ENCODE measurements around the gene FAM181B. TPM values are rescaled to one million over a fixed set of nuclear protein-coding genes. Genes with fewer than 3 reads are reported as not detected.
"Not testable (repeated sequence)": the region's sequence is repeated elsewhere in the genome, so short reads cannot be mapped to it uniquely, and the experiment has no call there.

FAM181B gene
- polyA plus RNA-seq, 3 donors from 2014 or later = not detected

DNA sequence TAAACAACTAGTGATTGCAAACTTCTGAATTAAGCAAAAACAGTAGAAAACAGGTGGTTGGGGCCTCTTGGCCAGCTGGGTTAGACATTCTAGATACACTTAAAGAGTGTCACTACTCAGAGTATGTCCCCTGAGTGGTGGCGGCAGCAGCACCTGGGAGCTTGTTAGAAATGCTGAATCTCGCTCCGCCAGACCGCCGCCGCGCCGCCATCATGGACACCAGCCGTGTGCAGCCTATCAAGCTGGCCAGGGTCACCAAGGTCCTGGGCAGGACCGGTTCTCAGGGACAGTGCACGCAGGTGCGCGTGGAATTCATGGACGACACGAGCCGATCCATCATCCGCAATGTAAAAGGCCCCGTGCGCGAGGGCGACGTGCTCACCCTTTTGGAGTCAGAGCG lies 44.3 kb downstream of the FAM181B start:
- not testable (repeated sequence) for H3K36me3 Mint-ChIP-seq; H3K4me1 Mint-ChIP-seq; H3K27me3 Mint-ChIP-seq (ENCODE audit: low read depth in 3 of 3); H3K27ac Mint-ChIP-seq; H3K4me3 Mint-ChIP-seq; H3K9me3 Mint-ChIP-seq; DNase-seq

DNA sequence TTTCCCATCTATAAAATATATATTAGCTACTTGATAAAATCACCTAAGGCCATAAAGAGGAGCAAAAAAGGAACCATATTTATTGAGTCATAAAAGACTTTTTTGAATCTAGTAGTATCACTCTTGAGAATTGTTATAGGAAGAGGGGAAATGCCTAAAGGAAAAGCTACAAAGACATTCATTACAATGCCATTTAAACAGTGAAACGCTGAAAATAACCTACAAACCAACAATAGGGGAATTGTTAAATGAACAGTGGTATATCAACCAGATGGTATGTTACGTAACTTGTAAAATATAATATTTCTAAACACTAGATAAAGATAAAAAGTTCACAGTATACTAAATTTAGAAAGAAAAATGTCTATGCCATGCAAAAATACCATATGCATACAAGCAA lies 47.5 kb downstream of the FAM181B start:
- Mint-ChIP-seq H3K4me1 (peaks cover 0 to 6% of the 10 kb centered on the region in 2 donors), H3K9me3 (no peaks in the 10 kb centered on the region), H3K27me3 (ENCODE audit: low read depth in 3 of 3) (peaks cover 2 to 10% (median 5%) of the 10 kb centered on the region in 3 donors), H3K4me3 (no peak overlapping the region), H3K27ac (no peak overlapping the region), H3K36me3 (no peaks in the 10 kb centered on the region)
- no peak for DNase-seq

GRCh38 chr11:82683029-82683428 lies 50.6 kb downstream of the FAM181B start:
- H3K27me3 Mint-ChIP-seq (ENCODE audit: low read depth in 3 of 3) = peaks cover 2 to 10% (median 4%) of the 10 kb centered on the region in 3 donors

GRCh38 chr11:82682003-82682751 lies 51.5 kb downstream of the FAM181B start:
- no peaks in the 10 kb centered on the region for H3K36me3 Mint-ChIP-seq
- no peak overlapping the region for H3K27ac Mint-ChIP-seq
- H3K27me3 Mint-ChIP-seq (ENCODE audit: low read depth in 3 of 3) = peaks cover 2 to 8% (median 4%) of the 10 kb centered on the region in 3 donors
- H3K4me1 Mint-ChIP-seq = peaks cover 0 to 6% of the 10 kb centered on the region in 2 donors
- no peaks in the 10 kb centered on the region for H3K9me3 Mint-ChIP-seq
- peak; percentile 12 to 38 (median 24) for DNase-seq
- H3K4me3 Mint-ChIP-seq = no peak overlapping the region

More at GRCh38 chr11:82683029-82683428, 50.6 kb downstream of the FAM181B start:
- Mint-ChIP-seq H3K4me3 (no peak overlapping the region), H3K9me3 (no peaks in the 10 kb centered on the region), H3K36me3 (no peaks in the 10 kb centered on the region), H3K27ac (no peak overlapping the region), H3K4me1 (peaks cover 0 to 6% of the 10 kb centered on the region in 2 donors)
- no peak for DNase-seq

DNA sequence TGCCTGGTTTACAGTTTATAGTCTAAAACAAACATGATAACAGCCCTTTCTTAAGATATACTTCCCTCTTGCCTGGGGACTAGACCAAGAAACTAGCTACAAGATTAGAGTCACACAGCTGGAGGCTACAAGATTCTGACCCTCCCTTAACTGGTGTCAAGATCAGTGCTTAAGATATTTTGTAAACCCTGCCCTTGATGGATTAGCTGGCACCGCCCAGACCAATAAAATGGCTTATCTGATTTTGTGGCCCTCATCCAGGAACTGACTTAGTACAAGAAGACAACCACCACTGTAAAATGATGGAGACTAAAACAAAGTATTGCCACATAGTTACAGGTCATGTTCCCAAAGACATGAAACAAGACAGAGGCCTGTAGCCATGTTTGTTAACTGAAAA lies 53.4 kb downstream of the FAM181B start:
- no peak overlapping the region for H3K4me3 Mint-ChIP-seq
- peaks cover 0 to 6% of the 10 kb centered on the region in 2 donors for H3K4me1 Mint-ChIP-seq

More for the DNA sequence above, 53.4 kb downstream of the FAM181B start:
- Mint-ChIP-seq H3K36me3 (no peaks in the 10 kb centered on the region), H3K27me3 (ENCODE audit: low read depth in 3 of 3) (peaks cover 2 to 8% (median 4%) of the 10 kb centered on the region in 3 donors), H3K27ac (no peak overlapping the region), H3K9me3 (no peaks in the 10 kb centered on the region)
- no peak for DNase-seq

Other genes with a start within 250 kb of the FAM181B start
- 100 to 1,000 TPM in 1 of 3 donors, 10 to 100 TPM in 2; 65.1 to 104 (median 80.0) TPM for gene PRCP, start 166.6 kb upstream of the FAM181B start, polyA plus RNA-seq
- 1 to 10 TPM in 2 of 3 donors, not detected in 1; 1.4 to 2.4 TPM for gene DDIAS, start 167.9 kb upstream of the FAM181B start, polyA plus RNA-seq

Data from immature natural killer cell (primary cell).